Measurements from ENCODE around the gene NTN4.

NTN4 gene

DNA sequence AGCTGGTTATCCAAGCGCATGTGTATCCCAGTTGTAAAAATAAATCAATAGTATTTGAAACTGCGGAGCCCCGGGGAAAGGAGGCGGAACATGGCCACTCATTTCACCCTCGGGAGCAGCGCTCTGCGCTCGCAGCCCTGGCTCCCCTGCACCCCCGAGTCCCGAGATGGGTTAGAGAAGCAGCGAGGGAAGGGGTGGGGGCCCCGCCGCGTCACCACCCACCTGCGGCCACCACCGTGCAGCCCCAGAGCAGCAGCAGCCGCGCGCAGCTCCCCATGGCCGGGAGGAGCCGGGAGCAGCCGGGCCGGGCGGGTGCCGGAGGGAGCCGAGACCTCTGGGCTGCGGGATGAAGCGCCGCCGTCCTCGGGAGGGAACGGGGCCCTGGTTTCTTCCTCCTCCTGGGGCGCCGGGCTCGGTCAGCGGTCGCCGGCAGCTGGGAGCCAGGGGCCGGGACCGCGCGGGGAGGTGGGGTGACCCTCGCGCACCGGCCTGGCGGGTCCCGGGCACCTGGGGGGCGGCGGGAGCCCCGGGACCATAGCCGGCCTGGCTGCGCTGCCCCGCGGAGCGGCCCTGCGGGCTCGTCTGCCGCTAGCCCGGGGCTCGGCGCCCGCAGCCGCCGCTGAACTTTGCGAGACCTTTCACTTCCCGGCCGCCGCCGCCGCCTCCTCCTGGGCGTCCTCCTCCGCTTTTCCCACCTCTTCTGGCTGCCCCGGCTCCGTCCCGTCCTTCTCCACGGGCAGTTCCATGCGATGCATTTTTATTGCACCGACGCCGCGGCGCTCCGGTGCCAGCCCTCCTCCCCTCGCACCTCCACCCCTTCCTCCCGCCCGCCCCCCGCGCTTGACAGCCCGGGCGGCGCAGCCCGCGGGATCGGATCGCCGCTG lies at the start of gene NTN4:
Gene NTN4 (minus strand): TSS at position 732 of the 884 bp plus-strand sequence. CDS start 455 bp downstream, at position 277.
- no peaks in the 10 kb centered on the region for H3K36me3 ChIP-seq (ENCODE audit: control insufficient read depth, insufficient read depth, low read length)

GRCh38 chr12:95838125-95838524 lies 47.6 kb upstream of the NTN4 start:
- Histone ChIP-seq H3K27ac (ENCODE audit: low read length) (no peak overlapping the region), H3K36me3 (ENCODE audit: control insufficient read depth, insufficient read depth, low read length) (no peaks in the 10 kb centered on the region), H3K9me3 (ENCODE audit: control insufficient read depth, insufficient read depth, low read length) (no peaks in the 10 kb centered on the region), H3K27me3 (ENCODE audit: control insufficient read depth, insufficient read depth, low read length) (no peaks in the 10 kb centered on the region), H3K4me3 (ENCODE audit: low read length) (no peak overlapping the region), H3K4me1 (ENCODE audit: control insufficient read depth, insufficient read depth, low read length) (no peaks in the 10 kb centered on the region; the same call in 1 of the 2 replicates)
- WGBS (ENCODE audit: insufficient coverage, insufficient read length), result no CpG with 5 or more reads among the region's 11 CpGs
- no peak for DNase-seq (ENCODE audit: low read depth, low spot score)

More for the DNA sequence above, at the start of gene NTN4:
- peak within 1 kb of the TSS; percentile 58 for H3K4me3 ChIP-seq (ENCODE audit: low read length)
- no peak within 1 kb of the TSS for H3K27ac ChIP-seq (ENCODE audit: low read length)
- H3K4me1 ChIP-seq (ENCODE audit: control insufficient read depth, insufficient read depth, low read length), result no peaks in the 10 kb centered on the region
- peaks cover 25% of the 10 kb centered on the region for H3K27me3 ChIP-seq (ENCODE audit: control insufficient read depth, insufficient read depth, low read length)
- H3K9me3 ChIP-seq (ENCODE audit: control insufficient read depth, insufficient read depth, low read length), result no peaks in the 10 kb centered on the region
- no peak for DNase-seq (ENCODE audit: low read depth, low spot score)
- WGBS (ENCODE audit: insufficient coverage, insufficient read length), result no CpG with 5 or more reads among the region's 96 CpGs

GRCh38 chr12:95837240-95838038 lies 46.9 kb upstream of the NTN4 start:
- Histone ChIP-seq H3K9me3 (ENCODE audit: control insufficient read depth, insufficient read depth, low read length) (no peaks in the 10 kb centered on the region), H3K4me3 (ENCODE audit: low read length) (no peak overlapping the region), H3K36me3 (ENCODE audit: control insufficient read depth, insufficient read depth, low read length) (no peaks in the 10 kb centered on the region), H3K27ac (ENCODE audit: low read length) (no peak overlapping the region), H3K4me1 (ENCODE audit: control insufficient read depth, insufficient read depth, low read length) (no peaks in the 10 kb centered on the region; the same call in 1 of the 2 replicates), H3K27me3 (ENCODE audit: control insufficient read depth, insufficient read depth, low read length) (no peaks in the 10 kb centered on the region)
- WGBS (ENCODE audit: insufficient coverage, insufficient read length), result 52% methylated on average over 2 of the region's 10 CpGs
- DNase-seq (ENCODE audit: low read depth, low spot score), result no peak

GRCh38 chr12:95836630-95837239 lies 46.2 kb upstream of the NTN4 start:
- WGBS (ENCODE audit: insufficient coverage, insufficient read length), result no CpG with 5 or more reads among the region's 1 CpG
- no peak for DNase-seq (ENCODE audit: low read depth, low spot score)
- Histone ChIP-seq H3K27ac (ENCODE audit: low read length) (no peak overlapping the region), H3K4me1 (ENCODE audit: control insufficient read depth, insufficient read depth, low read length) (no peaks in the 10 kb centered on the region; the same call in 1 of the 2 replicates), H3K27me3 (ENCODE audit: control insufficient read depth, insufficient read depth, low read length) (no peaks in the 10 kb centered on the region), H3K4me3 (ENCODE audit: low read length) (no peak overlapping the region), H3K9me3 (ENCODE audit: control insufficient read depth, insufficient read depth, low read length) (no peaks in the 10 kb centered on the region), H3K36me3 (ENCODE audit: control insufficient read depth, insufficient read depth, low read length) (no peaks in the 10 kb centered on the region)

GRCh38 chr12:95836185-95836609 lies 45.6 kb upstream of the NTN4 start:
- no peak for DNase-seq (ENCODE audit: low read depth, low spot score)
- H3K4me1 ChIP-seq (ENCODE audit: control insufficient read depth, insufficient read depth, low read length), result no peaks in the 10 kb centered on the region; the same call in 1 of the 2 replicates
- WGBS (ENCODE audit: insufficient coverage, insufficient read length), result no CpG with 5 or more reads among the region's 3 CpGs
- H3K27me3 ChIP-seq (ENCODE audit: control insufficient read depth, insufficient read depth, low read length), result no peaks in the 10 kb centered on the region
- no peak overlapping the region for H3K27ac ChIP-seq (ENCODE audit: low read length)
- no peaks in the 10 kb centered on the region for H3K9me3 ChIP-seq (ENCODE audit: control insufficient read depth, insufficient read depth, low read length)
- H3K36me3 ChIP-seq (ENCODE audit: control insufficient read depth, insufficient read depth, low read length), result no peaks in the 10 kb centered on the region
- no peak overlapping the region for H3K4me3 ChIP-seq (ENCODE audit: low read length)

GRCh38 chr12:95834572-95834971 lies 44.0 kb upstream of the NTN4 start:
- Histone ChIP-seq H3K36me3 (ENCODE audit: control insufficient read depth, insufficient read depth, low read length) (no peaks in the 10 kb centered on the region), H3K27ac (ENCODE audit: low read length) (no peak overlapping the region), H3K4me3 (ENCODE audit: low read length) (no peak overlapping the region), H3K9me3 (ENCODE audit: control insufficient read depth, insufficient read depth, low read length) (no peaks in the 10 kb centered on the region), H3K4me1 (ENCODE audit: control insufficient read depth, insufficient read depth, low read length) (no peaks in the 10 kb centered on the region; the same call in 1 of the 2 replicates), H3K27me3 (ENCODE audit: control insufficient read depth, insufficient read depth, low read length) (no peaks in the 10 kb centered on the region)
- no peak for DNase-seq (ENCODE audit: low read depth, low spot score)
- WGBS (ENCODE audit: insufficient coverage, insufficient read length), result no CpG with 5 or more reads among the region's 1 CpG

DNA sequence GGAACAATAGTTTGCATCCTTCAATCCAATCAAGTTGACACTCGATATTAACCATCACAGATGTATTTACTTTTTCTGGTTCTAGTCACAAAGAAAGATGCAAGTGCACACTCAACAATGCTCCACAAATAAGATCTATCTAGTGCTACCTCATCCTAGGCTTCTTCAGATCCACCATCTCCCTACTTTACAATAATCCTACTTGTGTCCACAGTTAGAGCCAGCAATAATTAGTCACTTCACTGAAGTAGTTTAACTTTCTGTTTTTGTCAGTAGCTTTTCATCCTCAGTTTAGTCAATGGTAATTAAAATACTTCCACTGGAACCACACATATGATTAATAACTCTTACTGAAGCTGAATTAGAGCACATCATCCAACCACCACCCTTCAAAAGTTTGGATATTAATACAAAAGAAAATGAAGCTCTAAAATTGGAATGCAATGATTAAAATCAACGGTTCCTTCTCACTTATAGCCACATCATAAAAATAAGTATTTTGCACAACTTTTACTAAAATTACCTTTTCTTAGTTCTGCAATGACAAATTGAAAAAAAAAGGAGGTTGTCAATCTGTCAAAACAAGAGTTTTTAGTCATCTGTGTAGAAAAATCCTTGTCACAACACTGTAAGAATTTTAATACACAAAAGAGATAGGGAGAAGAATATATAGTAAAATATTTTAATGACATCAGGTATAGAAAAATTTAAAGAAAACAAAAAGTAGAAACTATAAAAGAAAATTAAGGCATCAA lies 39.9 kb upstream of the NTN4 start:
- Histone ChIP-seq H3K27ac (ENCODE audit: low read length) (no peak overlapping the region), H3K4me1 (ENCODE audit: control insufficient read depth, insufficient read depth, low read length) (no peaks in the 10 kb centered on the region; the same call in 1 of the 2 replicates), H3K36me3 (ENCODE audit: control insufficient read depth, insufficient read depth, low read length) (no peaks in the 10 kb centered on the region), H3K4me3 (ENCODE audit: low read length) (no peak overlapping the region), H3K27me3 (ENCODE audit: control insufficient read depth, insufficient read depth, low read length) (no peaks in the 10 kb centered on the region), H3K9me3 (ENCODE audit: control insufficient read depth, insufficient read depth, low read length) (no peaks in the 10 kb centered on the region)
- no CpG with 5 or more reads among the region's 2 CpGs for WGBS (ENCODE audit: insufficient coverage, insufficient read length)
- no peak for DNase-seq (ENCODE audit: low read depth, low spot score)

GRCh38 chr12:95829395-95829794 lies 38.8 kb upstream of the NTN4 start:
- no peak overlapping the region for H3K27ac ChIP-seq (ENCODE audit: low read length)
- no peak for DNase-seq (ENCODE audit: low read depth, low spot score)
- no peaks in the 10 kb centered on the region; the same call in 1 of the 2 replicates for H3K4me1 ChIP-seq (ENCODE audit: control insufficient read depth, insufficient read depth, low read length)
- no peaks in the 10 kb centered on the region for H3K36me3 ChIP-seq (ENCODE audit: control insufficient read depth, insufficient read depth, low read length)
- no peak overlapping the region for H3K4me3 ChIP-seq (ENCODE audit: low read length)
- H3K9me3 ChIP-seq (ENCODE audit: control insufficient read depth, insufficient read depth, low read length), result no peaks in the 10 kb centered on the region
- H3K27me3 ChIP-seq (ENCODE audit: control insufficient read depth, insufficient read depth, low read length), result no peaks in the 10 kb centered on the region

DNA sequence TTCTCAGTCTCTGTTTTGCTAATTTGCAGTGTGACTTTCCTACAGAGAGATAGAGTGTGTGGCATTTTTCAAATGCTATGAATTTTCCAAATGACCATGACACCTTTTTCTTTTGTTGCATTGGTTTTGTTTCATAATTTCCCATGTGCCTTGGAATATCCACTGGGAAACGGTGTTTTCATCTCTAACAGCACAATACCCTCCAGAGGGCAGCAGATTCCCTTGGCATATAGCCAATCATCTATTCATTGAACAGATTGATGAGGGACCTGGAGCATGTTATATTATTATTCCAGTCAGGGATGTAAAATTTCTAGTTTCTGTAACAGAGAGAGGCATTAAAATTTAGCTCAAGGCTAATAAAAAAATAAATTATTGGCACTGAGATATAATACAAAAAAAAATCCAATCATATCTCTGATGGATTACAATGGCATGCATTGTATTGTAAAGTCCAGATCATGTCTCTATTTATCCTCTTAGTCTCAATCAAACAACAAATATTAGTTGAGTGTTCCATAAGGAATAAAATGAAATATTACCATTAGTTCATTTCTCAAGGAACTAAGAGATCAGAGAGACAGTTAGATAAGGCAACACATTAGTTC lies 29.6 kb upstream of the NTN4 start:
- Histone ChIP-seq H3K9me3 (ENCODE audit: control insufficient read depth, insufficient read depth, low read length) (no peaks in the 10 kb centered on the region), H3K36me3 (ENCODE audit: control insufficient read depth, insufficient read depth, low read length) (no peaks in the 10 kb centered on the region), H3K4me1 (ENCODE audit: control insufficient read depth, insufficient read depth, low read length) (no peaks in the 10 kb centered on the region), H3K4me3 (ENCODE audit: low read length) (no peak overlapping the region), H3K27me3 (ENCODE audit: control insufficient read depth, insufficient read depth, low read length) (no peaks in the 10 kb centered on the region), H3K27ac (ENCODE audit: low read length) (no peak overlapping the region)
- WGBS (ENCODE audit: insufficient coverage, insufficient read length), result no CpG with 5 or more reads among the region's 1 CpG
- DNase-seq (ENCODE audit: low read depth, low spot score), result no peak
